IgD-negative memory B cell (primary cell): ENCODE measurements around the gene ARHGEF17. TPM values are rescaled to one million over a fixed set of nuclear protein-coding genes. Genes with fewer than 3 reads are reported as not detected.
A peak's percentile ranks its signal among the peaks of the same experiment; 100 is the strongest.

Source experiments
- H3K27ac Mint-ChIP-seq, 3 donors: one replicate each; pipeline ENCODE4 v1.8.0; 2020 to 2022; ENCODE audit warnings: mild to moderate bottlenecking in 3 of 3, mixed read lengths in 3 of 3, moderate library complexity in 1 of 3
- H3K27me3 Mint-ChIP-seq: one replicate; pipeline ENCODE4 v1.8.0; 2021; ENCODE audit warnings: mixed read lengths
- H3K36me3 Mint-ChIP-seq: one replicate; pipeline ENCODE4 v1.8.0; 2020; ENCODE audit warnings: mild to moderate bottlenecking, mixed read lengths
- H3K4me1 Mint-ChIP-seq, 3 donors: one replicate each; pipeline ENCODE4 v1.8.0; 2020 to 2022; ENCODE audit warnings: mixed read lengths in 3 of 3, mild to moderate bottlenecking in 1 of 3
- H3K4me3 Mint-ChIP-seq, 4 donors: one replicate each; pipeline ENCODE4 v1.8.0; 2020 to 2022; ENCODE audit warnings: mild to moderate bottlenecking in 4 of 4, mixed read lengths in 4 of 4, moderate library complexity in 3 of 4
- H3K9me3 Mint-ChIP-seq, 3 donors: one replicate each; pipeline ENCODE4 v1.8.0; 2020 to 2021; ENCODE audit warnings: mixed read lengths in 3 of 3, mild to moderate bottlenecking in 1 of 3
- polyA plus RNA-seq: library from polyadenylated mRNA; unstranded; fragments of 300-500 nt; fragmentation: Illumina TruSeq; gene quantifications from one replicate; pipeline ENCODE4 v1.2.3, GENCODE V29; 2021

Gene ARHGEF17
- polyA plus RNA-seq, 1 donor from 2014 or later = not detected

DNA sequence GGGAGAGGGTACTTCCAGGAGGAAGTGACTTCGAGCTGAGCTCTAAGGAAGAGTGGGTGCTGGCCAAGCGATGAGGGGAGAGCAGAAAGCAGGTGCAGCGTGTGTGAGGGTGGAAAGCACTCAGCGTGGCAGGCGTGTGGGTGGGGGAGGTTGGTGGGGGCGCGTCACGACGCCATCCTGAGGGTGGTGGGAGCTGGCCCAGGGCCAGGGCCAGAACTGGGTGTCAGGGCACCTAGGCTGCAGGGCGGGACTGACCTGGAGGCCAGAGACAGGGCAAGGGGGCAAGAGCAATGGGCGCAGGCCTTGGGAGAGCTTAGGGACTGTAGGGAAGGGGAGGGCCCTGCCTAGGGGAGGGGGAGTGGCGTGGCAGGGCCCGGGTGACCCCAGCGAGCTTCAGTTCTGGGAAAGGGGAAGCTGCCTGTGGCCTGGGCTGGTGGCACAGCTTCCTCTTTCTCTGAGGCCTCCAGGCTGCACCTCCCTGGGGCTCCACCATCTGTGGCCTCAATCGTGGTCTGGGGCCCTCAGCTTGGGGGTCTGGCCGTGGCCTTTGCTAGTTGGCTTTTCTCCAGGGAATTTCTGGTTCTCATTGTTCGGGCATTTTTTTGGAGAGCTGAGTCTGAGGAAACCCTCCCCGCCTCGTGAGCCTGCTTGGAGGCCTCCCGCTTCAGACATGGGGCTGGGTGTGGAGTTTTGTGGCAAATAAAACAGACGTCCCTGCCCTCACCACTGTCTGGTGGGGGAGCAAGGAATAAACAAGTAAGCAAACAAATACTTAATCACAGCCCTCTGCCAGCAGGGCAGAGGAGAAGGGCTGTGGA is 77.0 kb downstream of the ARHGEF17 start:
- H3K9me3 Mint-ChIP-seq = no peaks in the 10 kb centered on the region
- peaks cover 3% of the 10 kb centered on the region for H3K36me3 Mint-ChIP-seq
- peak overlapping the region; percentile 73 to 98 (median 88) for H3K4me3 Mint-ChIP-seq
- no peaks in the 10 kb centered on the region for H3K27me3 Mint-ChIP-seq
- H3K27ac Mint-ChIP-seq = peak overlapping the region; percentile 99 to 100 (median 100)
- peaks cover 61 to 90% (median 80%) of the 10 kb centered on the region in 3 donors for H3K4me1 Mint-ChIP-seq

DNA sequence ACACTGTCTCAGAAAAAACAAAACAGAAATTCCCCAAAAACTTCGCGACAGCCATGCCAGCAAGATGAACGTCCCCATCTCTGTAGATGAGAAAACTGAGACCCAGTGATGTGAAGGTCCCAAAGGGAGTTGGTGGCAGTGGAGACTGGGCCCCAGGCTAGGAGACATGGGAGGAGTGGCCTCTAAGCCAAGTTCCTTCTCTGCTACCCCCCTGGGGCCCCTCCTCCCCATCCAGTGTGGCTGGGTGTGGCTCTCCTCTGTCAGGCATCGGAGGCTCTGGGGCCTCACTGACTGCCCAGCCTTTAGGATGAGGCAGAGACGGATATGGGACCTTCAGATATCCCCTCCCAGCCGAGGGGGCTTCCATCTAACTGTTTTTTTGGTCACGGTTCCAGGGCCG is 77.9 kb downstream of the ARHGEF17 start:
- Mint-ChIP-seq H3K9me3 (no peaks in the 10 kb centered on the region), H3K4me3 (peak overlapping the region; percentile 74 to 98 (median 88)), H3K4me1 (peaks cover 55 to 82% (median 73%) of the 10 kb centered on the region in 3 donors), H3K27me3 (no peaks in the 10 kb centered on the region), H3K27ac (peak overlapping the region; percentile 99 to 100 (median 100)), H3K36me3 (peaks cover 3% of the 10 kb centered on the region)

DNA sequence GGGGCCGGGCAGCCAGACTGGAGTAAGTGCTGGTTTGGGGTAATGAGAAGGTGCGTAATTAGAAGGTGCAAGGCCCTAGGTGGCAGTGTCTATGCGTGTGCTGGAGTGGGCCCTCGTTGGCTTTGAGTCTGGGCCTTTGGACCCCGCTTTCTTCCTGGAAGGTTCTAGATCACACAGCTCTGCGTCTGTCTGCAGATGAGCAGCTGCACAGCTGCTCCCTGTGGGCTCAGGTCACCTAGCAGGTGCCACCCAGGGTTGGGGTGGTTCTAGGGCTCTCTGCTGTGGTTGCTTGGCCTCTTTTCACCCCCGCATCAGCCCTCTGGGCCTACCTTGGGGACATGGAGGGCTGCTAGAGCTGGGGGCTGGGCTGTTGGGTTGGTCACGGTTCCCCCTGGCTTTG is 78.5 kb downstream of the ARHGEF17 start:
- Mint-ChIP-seq H3K9me3 (no peaks in the 10 kb centered on the region), H3K27ac (peak overlapping the region; percentile 99 to 100 (median 100)), H3K4me1 (peaks cover 54 to 77% (median 70%) of the 10 kb centered on the region in 3 donors), H3K36me3 (peaks cover 3% of the 10 kb centered on the region), H3K27me3 (no peaks in the 10 kb centered on the region), H3K4me3 (peak overlapping the region; percentile 74 to 98 (median 88))

DNA sequence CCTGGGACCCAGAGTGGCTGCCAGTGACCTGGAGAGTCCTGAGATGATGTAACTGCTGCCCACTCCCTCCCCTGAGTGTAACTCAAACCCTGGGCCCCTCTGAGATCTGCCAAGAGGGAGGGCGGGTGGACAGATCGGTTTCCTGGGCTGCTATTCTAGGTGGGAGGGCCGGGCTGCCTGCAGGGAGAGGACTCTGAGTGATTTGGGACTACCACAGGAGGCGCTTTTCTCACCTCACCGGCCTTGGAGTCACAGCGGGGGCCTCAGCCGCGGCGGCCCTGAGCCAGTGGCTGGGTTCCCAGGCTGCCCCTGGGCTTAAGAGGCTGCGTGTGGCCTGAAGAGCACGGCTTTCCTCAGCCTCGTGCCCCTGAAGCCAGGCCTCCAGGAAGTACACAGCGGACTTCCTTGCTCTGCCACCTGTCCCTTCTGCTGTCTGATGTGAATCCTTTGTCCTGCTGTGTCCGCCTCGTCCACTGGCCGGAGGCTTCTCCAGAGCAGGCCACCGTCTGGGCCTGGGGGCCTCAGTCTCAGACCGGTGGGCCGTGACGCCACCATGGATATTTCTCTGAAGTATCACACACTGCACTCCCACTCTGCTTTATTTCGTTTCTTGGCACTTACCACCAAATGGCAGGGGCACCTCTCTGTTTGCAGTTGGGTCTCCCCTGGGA is 79.7 kb downstream of the ARHGEF17 start:
- Mint-ChIP-seq H3K36me3 (peaks cover 3% of the 10 kb centered on the region), H3K27me3 (no peaks in the 10 kb centered on the region), H3K9me3 (no peaks in the 10 kb centered on the region), H3K4me3 (peak overlapping the region; percentile 44 to 98 (median 88)), H3K4me1 (peaks cover 54 to 66% (median 60%) of the 10 kb centered on the region in 3 donors), H3K27ac (peak overlapping the region; percentile 99 to 100 (median 100))

DNA sequence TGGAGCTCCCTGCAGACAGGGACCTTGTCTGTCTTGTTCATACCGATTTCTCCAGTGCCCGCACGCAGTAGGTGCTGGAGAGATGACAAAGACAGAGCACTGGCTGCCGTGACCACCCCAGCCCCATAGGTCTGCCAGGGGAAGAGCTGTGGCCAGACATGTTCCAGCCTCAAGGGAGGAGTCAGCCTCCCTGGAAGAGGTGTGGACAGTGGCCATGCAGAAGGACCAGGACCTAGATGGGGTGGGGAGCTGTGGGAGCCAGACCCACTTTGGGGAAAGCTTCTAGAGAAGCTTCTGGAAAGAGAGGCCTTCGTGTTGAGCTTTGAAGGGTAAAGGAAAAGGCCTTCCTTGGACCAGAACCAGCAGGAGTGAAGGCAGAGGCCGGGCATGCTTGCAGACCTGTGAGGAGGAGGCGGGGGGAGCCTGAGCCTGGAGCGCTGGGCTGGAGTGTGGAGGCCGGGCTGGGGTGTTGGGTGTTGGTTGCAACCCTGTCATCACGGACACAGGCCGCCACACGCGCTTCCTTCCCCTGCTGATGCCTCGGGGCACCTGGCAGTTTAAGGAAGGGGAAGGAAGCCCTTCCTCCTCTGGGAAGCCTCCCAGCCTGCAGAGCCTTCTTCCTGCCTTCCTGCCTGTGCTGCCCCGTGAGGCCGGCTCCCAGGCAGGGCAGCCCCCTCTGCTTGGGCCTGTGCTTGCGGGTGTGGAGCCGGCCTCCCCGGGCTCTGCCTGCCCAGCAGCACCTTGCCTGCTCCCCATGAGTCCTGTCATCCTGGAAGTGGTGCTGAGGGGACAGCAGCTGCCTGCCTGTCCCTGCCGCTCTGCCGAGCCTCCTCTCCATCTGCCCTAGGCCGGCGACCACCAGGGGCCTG is 80.4 kb downstream of the ARHGEF17 start:
- peak overlapping the region; percentile 44 to 98 (median 88) for H3K4me3 Mint-ChIP-seq
- no peaks in the 10 kb centered on the region for H3K9me3 Mint-ChIP-seq
- no peaks in the 10 kb centered on the region for H3K27me3 Mint-ChIP-seq

DNA sequence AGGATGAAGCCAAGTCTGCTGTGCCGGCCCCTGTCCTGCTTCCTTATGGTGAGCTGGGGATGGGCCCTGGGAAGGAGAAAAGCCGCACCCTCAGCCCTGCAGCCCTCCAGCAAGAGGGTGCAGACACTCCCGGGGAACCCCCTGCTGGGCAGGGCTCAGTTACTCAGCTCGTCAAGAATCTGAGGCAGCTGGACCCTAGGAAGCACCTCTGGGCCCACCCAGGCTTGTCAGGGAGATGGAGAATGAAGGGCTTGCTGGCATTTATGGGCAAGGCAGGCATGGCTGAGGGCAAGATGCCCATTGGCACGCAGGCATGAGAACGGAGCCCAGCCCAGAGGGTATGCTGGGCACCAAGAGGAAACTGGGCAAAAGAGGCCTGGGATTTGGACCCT is 81.1 kb downstream of the ARHGEF17 start:
- peak overlapping the region; percentile 86 to 100 (median 96) for H3K27ac Mint-ChIP-seq
- peaks cover 48 to 55% (median 51%) of the 10 kb centered on the region in 3 donors for H3K4me1 Mint-ChIP-seq
- no peaks in the 10 kb centered on the region for H3K27me3 Mint-ChIP-seq
- H3K4me3 Mint-ChIP-seq = peak overlapping the region; percentile 30 to 77 (median 54)
- no peaks in the 10 kb centered on the region for H3K9me3 Mint-ChIP-seq
- H3K36me3 Mint-ChIP-seq = peaks cover 3% of the 10 kb centered on the region

More for the DNA sequence above, 80.4 kb downstream of the ARHGEF17 start:
- peaks cover 3% of the 10 kb centered on the region for H3K36me3 Mint-ChIP-seq
- H3K4me1 Mint-ChIP-seq = peaks cover 51 to 62% (median 55%) of the 10 kb centered on the region in 3 donors
- H3K27ac Mint-ChIP-seq = peak overlapping the region; percentile 99 to 100 (median 100)

DNA sequence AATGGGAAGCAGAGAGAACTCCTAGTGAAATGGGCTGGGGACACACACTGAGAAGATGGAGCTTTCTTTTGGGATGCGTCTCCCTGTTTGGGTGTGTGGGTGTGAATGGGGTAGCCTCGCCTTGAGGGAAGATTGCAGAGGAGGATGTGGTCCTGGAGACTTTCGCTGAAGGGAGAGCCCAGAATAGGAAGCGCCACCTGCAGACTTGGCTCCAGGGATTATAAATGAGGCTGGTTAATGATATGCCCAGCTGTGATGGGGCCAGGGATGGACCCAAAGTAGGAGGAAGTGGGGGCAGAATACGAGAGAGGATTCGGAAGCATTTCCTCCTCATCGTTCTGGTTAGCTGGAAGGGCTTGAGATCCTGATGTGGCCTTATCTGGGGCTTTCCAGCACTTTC is 81.8 kb downstream of the ARHGEF17 start:
- Mint-ChIP-seq H3K9me3 (no peaks in the 10 kb centered on the region), H3K4me1 (peaks cover 44 to 48% (median 48%) of the 10 kb centered on the region in 3 donors), H3K27me3 (no peaks in the 10 kb centered on the region), H3K27ac (peak overlapping the region; percentile 86 to 100 (median 96)), H3K36me3 (peaks cover 3% of the 10 kb centered on the region), H3K4me3 (peak overlapping the region in 3 of 4 donors; percentile 45 to 77 (median 47))

DNA sequence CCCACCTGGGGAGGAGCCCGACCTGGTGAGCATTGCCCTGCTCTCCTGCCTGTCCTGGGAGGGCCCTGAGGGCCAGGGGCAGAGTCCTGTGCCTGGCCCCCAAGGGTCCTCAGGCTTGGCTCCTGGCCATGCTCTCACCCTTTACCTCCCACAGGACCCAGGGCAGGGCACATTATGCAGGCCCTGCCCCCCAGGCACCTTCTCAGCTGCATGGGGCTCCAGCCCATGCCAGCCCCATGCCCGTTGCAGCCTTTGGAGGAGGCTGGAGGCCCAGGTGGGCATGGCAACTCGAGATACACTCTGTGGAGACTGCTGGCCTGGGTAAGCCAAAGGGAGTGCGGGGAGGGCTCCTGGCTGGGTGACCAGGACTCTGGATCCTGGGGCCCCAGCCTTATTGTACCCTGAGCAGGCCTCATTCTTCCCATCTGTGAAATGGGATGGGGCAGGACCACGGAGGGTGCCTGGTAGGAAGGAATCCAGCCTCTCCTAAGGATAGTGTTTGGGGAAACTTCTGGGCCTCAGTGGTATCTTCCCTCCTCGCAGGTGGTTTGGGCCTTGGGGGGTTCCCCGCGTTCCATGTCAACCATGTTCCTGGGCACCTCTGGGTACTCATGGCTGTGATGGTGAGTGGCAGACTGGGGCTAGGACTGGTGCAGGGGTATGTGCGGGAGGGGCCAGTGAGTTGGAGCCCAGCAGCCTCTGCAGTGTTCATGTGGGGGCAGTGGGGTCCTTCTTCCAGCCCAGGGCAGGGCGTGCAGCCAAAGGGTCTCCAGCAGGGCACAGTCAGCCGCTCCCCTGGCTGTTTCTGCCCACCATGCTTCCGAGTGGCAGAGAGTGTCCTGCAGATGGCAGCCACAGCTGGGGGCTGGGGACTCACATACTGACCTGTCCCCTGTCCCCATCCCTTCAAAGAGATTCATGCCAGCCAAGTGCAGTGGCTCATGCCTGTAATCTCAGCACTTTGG is 82.8 kb downstream of the ARHGEF17 start:
- no peak overlapping the region for H3K4me3 Mint-ChIP-seq
- peaks cover 36 to 38% (median 38%) of the 10 kb centered on the region in 3 donors for H3K4me1 Mint-ChIP-seq
- peaks cover 3% of the 10 kb centered on the region for H3K36me3 Mint-ChIP-seq
- H3K27me3 Mint-ChIP-seq = no peaks in the 10 kb centered on the region
- peak overlapping the region in 2 of 3 donors; percentile 86 to 100 for H3K27ac Mint-ChIP-seq
- no peaks in the 10 kb centered on the region for H3K9me3 Mint-ChIP-seq

DNA sequence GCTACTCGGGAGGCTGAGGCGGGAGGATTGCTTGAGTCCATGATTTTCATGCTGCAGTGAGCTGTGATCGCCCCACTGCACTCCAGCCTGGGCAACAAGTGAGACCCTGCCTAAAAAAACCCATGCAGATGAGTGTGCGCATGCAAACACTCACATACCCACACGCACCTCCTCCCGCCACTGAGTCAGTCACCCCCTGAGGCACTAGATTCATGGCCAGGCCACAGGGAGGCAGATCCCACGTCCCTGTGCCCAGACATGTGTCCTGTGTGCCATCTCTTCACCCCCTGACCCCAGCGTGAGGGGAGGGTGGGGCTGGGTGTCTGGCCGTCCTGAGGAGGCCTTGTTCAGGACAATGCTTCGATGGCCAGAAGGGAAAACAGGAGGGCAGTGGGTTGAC is 83.6 kb downstream of the ARHGEF17 start:
- peaks cover 3% of the 10 kb centered on the region for H3K36me3 Mint-ChIP-seq

DNA sequence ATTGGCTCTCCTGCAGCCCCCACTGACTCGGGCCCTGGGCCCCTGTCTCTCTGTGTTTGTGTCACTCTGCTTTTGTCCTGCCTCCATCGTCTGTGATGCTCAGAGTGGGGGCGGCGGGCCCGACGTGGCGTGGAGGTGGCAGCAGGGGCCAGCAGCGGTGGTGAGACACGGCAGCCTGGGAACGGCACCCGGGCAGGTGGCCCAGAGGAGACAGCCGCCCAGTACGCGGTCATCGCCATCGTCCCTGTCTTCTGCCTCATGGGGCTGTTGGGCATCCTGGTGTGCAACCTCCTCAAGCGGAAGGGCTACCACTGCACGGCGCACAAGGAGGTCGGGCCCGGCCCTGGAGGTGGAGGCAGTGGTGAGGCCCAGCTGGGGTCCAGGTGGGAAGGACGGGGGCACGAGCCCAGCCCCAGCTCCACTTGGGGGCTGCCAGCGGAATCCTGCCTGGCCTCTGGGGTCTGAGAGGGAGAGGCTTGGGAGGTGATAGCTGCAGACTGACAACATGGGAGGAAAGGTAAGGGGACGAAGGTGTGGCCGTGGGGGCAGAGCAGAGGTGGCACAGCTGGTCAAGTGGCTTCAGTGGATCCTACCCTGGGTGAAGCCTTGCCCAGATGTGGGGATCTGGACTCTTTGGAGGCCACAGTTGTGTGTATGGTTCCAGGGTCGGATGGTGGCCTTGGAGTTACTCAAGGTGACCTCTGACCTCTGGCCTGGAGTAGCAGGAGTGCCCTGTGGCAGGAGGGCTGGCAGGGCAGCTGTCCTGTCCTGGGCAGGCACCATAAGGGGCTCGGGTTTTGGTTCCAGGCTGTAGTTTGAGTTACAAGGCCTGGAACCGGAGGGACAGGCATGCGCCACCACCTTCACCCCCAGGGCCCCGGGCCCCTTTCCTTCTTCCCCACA is 84.3 kb downstream of the ARHGEF17 start:
- H3K9me3 Mint-ChIP-seq = no peaks in the 10 kb centered on the region

More for the DNA sequence above, 83.6 kb downstream of the ARHGEF17 start:
- Mint-ChIP-seq H3K27me3 (no peaks in the 10 kb centered on the region), H3K27ac (peak overlapping the region in 1 of 3 donors; percentile 80), H3K4me1 (peaks cover 29 to 31% (median 31%) of the 10 kb centered on the region in 3 donors), H3K9me3 (no peaks in the 10 kb centered on the region), H3K4me3 (no peak overlapping the region)

DNA sequence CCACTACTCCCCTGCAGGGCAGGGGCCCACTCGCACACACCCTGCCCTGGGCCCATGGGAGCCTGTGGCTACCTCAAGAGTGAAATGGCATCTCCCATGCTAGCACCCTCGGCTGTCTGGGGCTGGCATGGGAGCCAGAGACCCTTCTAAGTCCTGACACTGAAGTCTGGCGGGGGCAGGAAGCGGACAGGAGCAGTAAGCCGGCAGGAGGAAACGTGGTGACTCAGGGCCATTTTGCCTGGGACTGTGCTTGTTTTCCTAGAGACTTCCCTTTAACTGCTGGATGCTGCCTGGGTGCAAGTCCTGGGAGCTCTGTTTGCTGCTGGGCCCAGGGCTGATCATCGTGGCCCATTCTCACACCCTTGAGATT is 84.9 kb downstream of the ARHGEF17 start:
- Mint-ChIP-seq H3K27ac (peak overlapping the region in 2 of 3 donors; percentile 73 to 95), H3K27me3 (no peaks in the 10 kb centered on the region), H3K9me3 (no peaks in the 10 kb centered on the region), H3K4me3 (peak overlapping the region in 1 of 4 donors; percentile 62), H3K36me3 (peaks cover 3% of the 10 kb centered on the region), H3K4me1 (peaks cover 18 to 19% (median 19%) of the 10 kb centered on the region in 3 donors)

More for the DNA sequence above, 84.3 kb downstream of the ARHGEF17 start:
- Mint-ChIP-seq H3K27me3 (no peaks in the 10 kb centered on the region), H3K36me3 (peaks cover 3% of the 10 kb centered on the region), H3K27ac (peak overlapping the region in 1 of 3 donors; percentile 95), H3K4me3 (peak overlapping the region in 1 of 4 donors; percentile 73), H3K4me1 (peaks cover 23 to 24% (median 24%) of the 10 kb centered on the region in 3 donors)

DNA sequence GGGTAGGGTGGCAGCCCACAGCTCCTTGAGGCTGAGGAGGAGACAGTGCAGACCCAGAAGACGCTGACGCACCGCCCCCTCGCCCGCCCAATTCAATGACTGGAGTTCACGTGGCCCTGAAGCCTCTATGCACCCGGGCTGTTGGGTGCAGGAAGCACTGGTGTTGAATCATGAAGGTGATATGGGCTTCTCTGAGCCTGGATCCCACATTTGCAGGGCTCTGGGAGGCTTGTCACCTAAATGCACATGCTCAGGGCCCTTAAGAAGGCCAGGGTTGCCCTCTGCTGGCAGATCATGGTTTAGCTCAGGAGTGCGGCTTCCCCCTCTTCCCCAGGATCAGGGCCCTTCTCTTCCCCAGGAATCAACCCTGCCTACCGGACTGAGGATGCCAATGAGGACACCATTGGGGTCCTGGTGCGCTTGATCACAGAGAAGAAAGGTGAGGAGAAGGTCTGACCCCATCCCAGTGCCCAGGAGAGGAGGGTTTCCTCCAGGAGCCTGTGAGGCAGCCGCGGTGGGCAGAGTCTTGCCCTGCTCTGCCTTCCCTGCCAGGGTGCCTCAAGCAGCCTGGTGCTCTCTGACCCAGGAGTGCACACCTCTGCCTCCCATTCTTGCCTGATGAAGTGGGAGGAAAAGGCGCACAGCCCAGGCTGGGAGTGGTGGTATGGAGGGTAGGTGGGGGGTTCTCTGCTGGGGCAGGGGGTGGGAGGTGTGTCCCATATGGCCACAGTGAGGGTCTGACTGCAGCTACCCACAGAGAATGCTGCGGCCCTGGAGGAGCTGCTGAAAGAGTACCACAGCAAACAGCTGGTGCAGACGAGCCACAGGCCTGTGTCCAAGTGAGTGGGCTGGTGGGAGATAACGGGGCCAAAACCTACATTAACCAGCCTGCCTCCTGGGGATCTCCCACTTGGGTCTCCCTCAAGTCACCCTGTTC is 85.7 kb downstream of the ARHGEF17 start:
- H3K4me1 Mint-ChIP-seq = peaks cover 13 to 15% (median 13%) of the 10 kb centered on the region in 3 donors
- H3K9me3 Mint-ChIP-seq = no peaks in the 10 kb centered on the region
- peak overlapping the region in 2 of 3 donors; percentile 73 to 95 for H3K27ac Mint-ChIP-seq
- H3K27me3 Mint-ChIP-seq = no peaks in the 10 kb centered on the region
- peak overlapping the region in 1 of 4 donors; percentile 62 for H3K4me3 Mint-ChIP-seq
- H3K36me3 Mint-ChIP-seq = peaks cover 3% of the 10 kb centered on the region
